HT1080 (cell line): ENCODE data around the gene POLN. TPM values are rescaled to one million over a fixed set of nuclear protein-coding genes. Genes with fewer than 3 reads are reported as not detected.
A peak's percentile ranks its signal among the peaks of the same experiment; 100 is the strongest.
"Not testable (repeated sequence)": the region's sequence is repeated elsewhere in the genome, so short reads cannot be mapped to it uniquely, and the experiment has no call there.

Source experiments
- DNase-seq: peaks from one replicate; pipeline ENCODE4 v3.0.0-alpha.2; 2015; ENCODE audit warnings: low read depth
- total RNA-seq: library from RNA; depleted of rRNA; stranded (reverse); fragments of >200 nt; shearing (Covaris generic); gene quantifications from 2 replicates; pipeline ENCODE4 v1.2.3, GENCODE V29; 2014

The POLN gene
- total RNA-seq, 1 experiment from 2014 or later: 2.9 TPM

DNA sequence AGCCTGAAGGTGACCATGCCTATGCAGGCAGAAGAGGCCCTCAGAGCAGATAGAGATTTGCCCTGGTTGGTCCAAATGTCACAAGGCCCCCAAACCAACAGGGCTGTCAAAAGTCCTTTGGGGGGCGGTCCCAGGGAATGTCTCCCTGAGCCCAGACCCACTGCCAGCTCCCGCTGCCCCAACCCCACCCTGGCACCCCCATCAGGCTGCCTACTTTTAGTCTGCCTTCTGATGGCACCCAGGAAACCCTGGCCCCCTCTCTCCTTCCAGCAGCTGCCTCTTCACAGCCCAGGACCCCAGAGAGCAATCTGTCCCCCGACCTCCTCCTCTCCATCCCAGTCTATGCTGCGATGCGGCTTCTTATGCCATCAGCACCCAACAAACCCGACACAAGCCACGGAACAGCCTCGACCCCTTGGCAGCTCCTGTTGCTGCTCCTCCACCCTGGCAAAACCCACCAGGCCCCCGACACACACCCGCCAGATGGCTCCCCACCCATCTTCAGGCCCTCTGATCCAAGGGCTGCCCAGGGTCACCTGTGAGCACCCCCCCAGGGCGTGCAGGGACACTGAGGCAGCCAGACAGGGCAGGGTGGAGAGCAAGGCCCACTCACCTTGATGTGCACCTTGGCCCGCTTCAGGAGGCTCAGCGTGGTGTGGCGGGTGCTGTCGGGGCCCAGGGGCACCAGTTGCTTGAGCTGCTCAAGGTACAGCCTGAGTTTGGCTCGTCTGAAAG, 10.0 kb upstream of the POLN start:
- no peak for DNase-seq

- no peak for DNase-seq
These were observed 9.3 kb upstream of the POLN start for GRCh38 chr4:2251073-2251794.

GRCh38 chr4:2250357-2251072, 8.6 kb upstream of the POLN start:
- no peak for DNase-seq

DNA sequence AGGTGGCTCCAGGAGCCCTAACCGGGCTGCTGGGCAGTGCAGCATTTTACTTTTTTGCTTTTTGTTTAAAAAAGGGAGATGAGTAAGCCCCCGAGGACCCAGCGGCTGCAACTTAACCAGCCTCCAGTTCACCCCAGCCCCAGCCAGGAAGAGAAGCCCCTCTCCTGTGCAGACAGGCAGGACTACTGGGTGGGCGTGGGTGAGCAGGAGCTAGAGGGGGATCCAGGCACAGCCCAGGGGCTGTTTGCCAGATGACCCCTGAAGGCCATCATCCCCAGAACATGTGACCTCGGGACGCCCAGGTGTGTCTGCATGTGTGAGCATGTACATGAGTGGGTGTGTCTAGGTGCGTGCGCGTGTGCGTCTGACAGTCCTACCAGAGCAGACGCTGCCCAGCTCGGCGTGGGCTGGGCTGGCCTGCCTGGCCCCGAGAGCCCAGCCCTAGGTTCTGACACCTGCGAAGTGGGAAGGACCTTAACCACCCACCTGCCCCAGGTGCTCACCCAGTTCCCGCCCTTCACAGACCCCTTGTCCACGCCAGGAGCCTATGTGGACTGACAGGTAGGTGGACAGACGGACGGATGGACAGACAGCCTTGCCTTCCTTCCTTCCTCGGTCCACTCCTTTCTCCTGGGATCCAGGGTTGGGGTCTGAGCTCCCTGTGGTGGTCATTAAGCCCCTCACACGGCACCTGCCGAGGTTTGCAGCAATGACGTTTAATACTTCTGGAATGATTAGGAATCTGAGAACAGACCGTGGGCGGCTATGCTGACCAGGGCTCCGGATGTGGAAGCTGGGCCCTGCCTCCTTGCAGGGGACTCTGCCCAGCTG, 7.8 kb upstream of the POLN start:
- DNase-seq: no peak

DNA sequence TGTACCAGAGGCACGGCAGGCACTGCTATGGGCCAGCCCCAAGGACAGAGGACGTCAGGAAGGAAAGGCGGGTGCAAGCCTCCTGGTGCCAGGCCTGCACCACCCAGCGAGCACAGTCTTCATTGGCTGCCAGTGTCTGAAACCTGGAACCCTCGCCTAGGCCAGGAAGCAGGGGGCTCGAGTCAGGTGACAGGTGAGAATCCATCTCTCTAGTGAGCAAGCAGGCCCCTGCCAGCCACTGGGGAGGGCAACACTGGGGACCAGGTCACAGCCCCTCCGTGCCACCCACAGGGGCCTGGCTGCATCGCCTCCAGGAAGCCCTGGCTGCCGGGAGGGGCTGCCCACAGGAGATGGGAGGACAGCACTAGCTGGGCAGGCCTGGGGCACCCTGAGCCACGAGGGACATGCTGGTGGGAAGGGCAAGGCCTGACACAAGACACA, 6.9 kb upstream of the POLN start:
- no peak for DNase-seq

DNA sequence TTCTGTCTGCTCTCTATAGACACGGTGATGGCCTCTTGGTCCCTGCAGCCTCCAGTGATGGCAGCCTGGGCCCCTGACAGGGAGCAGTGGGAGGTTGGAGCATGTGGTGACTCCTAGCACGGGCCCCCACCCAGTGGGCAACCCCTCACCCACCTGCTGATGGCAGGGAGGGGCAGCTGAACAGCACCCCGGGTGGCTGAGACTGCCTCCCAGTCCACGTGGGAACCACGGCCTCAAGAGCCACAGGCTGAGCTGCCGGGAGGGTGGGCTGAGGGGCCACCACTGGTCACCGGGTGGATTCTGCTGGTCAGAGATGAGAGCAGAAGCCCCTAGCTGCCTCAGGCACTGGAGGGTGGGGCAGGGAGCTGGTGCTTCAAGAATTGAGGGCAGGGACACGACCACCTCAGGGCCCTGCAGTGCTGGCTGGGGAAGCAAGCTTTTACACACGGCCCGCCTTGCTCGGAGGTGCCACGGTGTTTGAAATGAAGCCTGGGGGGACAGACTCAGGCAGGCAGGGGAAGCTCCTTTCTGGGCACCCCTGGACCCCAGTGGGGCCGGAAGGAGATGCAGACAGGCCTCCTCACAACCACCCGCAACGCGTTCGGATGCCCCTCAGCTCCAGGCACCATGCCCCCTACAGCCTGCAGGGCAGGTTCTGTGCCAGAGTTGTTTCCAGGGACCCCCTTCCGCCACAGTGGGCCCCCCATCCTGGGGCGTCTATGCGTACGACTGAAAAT, 6.3 kb upstream of the POLN start:
- DNase-seq: no peak

- DNase-seq: no peak
These were observed 5.5 kb upstream of the POLN start for GRCh38 chr4:2247128-2248043.

DNA sequence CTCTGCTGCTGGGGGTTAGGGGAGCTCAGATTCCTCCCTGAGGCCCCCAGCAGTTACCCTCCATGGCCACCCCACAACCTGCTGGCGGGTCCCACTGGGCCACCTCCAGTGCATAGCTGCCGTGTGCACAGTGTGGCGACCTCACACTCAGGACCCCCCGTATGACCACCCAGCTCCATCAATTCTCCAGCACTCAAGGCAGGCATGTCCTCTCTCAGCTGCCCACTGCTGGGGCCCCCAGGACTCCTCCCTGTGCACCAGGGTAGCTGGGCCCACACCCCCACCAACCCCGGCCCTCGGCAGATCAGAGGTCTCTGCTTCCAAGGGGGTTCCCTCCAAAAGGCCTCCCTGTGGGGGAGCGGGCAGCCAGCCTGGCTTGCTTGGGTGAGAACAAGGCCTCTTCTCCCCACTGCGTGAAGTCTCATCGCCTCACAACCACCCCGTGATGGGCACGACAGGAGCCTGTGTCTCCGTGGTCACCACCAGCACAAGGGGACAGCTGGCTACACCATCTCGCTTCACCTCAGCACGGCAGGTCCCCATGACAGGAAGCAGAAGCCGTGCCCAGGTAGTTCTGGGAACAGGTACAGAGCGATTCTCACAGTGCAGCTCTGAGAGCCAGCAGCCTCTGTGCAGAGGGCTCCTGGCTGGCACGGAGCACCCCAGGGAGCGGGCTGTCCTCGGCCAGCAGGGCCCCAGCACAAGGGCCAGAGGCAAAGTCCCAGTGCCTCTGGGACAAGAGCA, 4.6 kb upstream of the POLN start:
- DNase-seq: no peak

- DNase-seq: no peak
These were observed 3.9 kb upstream of the POLN start for GRCh38 chr4:2245787-2246275.

- DNase-seq: no peak
These were observed 3.3 kb upstream of the POLN start for GRCh38 chr4:2245057-2245786.

DNA sequence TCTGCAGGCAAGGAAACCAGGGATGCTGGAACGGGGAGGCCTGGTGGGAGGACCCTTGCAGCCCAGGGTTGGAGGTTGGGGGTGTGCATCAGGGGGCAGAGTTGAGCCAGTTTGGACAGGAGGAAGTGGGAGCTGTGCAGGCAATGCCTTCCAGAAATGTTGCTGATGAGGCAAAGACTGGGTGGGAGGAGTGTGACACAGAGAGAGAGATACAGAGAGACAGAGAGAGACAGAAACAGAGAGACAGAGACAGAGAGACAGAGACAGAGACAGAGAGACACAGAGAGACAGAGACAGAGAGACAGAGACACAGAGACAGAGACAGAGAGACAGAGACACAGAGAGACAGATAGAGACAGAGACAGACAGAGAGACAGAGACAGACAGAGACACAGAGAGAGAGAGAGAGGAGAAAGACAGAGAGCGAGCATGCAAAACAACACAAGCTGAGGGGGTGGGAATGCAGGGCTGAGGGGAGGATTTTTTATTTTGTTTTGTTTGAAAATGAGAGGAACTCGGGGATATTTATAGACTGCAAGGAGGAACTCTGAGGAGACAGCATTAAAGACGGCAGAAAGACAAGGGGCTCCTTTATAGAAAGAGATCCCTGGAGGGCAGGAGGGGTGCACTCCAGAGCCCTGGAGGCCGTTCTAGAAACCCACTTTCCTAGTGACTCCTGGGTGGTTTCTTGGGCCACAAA, 1.9 kb upstream of the POLN start:
- peak; percentile 61 for DNase-seq

DNA sequence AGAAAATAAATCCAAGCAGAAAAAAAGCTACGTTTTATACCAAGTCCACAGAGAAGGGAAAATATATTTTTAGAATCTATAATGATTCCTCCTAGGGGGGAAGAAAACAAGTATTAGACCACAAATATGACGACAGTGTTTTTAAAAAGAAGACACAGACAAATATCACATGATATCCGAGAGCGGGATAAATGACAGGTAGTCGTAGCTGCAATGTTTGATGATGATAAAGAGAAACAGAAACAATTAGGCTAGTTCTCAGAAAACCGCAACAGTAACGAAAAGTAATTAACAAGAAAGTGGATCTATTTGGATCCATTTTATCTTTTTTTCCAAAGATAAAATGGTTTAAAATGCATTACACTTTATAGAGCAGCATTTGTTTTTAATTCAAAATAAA, 918 bp downstream of the POLN start:
- no peak for DNase-seq

DNA sequence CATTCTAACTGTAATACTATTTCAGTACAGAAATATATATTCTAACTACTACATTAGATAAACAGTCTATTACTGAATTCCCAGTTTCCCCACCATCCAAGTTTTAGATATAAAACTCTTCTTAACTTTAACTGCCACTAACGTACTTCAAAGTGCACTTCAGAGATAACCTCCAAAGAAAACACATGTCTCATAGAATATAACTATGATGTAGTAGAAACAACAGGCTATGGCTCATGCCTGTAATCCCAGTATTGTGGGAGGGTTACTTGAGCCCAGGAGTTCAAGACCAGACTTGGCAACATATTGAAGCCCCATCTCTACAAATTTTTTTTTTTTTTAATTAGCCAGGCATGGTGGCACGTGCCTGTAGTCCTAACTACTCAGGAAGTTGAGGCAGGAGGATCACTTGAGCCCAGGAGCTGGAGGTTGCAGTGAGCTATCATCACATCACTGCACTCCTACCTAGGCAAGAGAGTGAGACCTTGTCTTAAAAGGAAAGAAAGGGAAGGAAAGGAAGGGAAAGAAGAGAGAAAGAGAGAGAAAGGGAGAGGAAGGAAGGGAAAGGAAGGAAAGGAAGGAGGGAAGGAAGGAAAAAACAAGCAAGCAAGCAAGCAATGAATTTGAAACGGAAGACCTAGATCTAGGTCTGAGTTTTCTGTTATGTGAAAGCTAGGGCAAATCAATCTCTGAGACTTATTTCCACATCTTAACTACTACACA, 4.8 kb downstream of the POLN start:
- DNase-seq: no peak

DNA sequence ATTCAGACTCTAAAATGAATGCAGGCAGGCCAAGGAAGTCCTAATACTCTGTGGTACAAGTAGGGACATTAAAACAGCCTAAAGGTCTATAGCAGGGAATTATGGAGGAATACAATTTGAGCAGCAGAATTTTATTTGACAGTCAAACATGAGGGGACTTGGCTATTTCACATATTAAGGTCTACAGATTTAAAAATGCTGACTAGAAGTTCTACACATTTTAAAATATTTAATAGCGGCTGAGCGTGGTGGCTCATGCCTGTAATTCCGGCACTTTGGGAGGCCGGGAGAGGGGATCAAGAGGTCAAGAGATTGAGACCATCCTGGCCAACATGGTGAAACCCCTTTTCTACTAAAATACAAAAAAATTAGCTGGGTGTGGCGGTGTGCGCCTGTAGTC, 10.8 kb downstream of the POLN start:
- DNase-seq: no peak

- DNase-seq: no peak
These were observed 15.7 kb downstream of the POLN start for GRCh38 chr4:2226261-2226660.

- no peak for DNase-seq
These were observed 19.1 kb downstream of the POLN start for GRCh38 chr4:2222838-2223237.

- DNase-seq: not testable (repeated sequence)
These were observed 20.5 kb downstream of the POLN start for GRCh38 chr4:2221378-2221777.
